Lung (tissue), 12 donors: ENCODE measurements around the gene NXN. TPM values are rescaled to one million over a fixed set of nuclear protein-coding genes. Genes with fewer than 3 reads are reported as not detected.

Experiments
- ATAC-seq: fragments of 200-7000 bp; cut with Tn5 transposase; one replicate; pipeline ENCODE4 v1.9.1; 2020; ENCODE audit warnings: moderate number of reproducible peaks; ENCODE audit not compliant: insufficient read depth, low FRiP score
- DNase-seq, 3 donors: peaks; one replicate each; pipeline ENCODE4 v3.0.0-alpha.2; 2013 to 2017
- H3K27ac ChIP-seq, 2 donors: one replicate each; pipeline ENCODE4 v1.5.1; 2013; ENCODE audit warnings: mild to moderate bottlenecking in 2 of 2, moderate library complexity in 2 of 2, control low read depth in 1 of 2, inconsistent platforms in 1 of 2, low read depth in 1 of 2, low read length in 1 of 2
- H3K27me3 ChIP-seq, 3 donors: one replicate each; pipeline ENCODE4 v1.5.1; 2013; ENCODE audit warnings: low read length in 2 of 3; ENCODE audit not compliant: control insufficient read depth in 3 of 3, insufficient read depth in 3 of 3
- H3K36me3 ChIP-seq, 4 donors: one replicate each; pipeline ENCODE4 v1.5.1; 2013; ENCODE audit warnings: low read length in 4 of 4, mild to moderate bottlenecking in 1 of 4, moderate library complexity in 1 of 4; ENCODE audit not compliant: control insufficient read depth in 4 of 4, insufficient read depth in 4 of 4
- H3K4me1 ChIP-seq, 5 donors: one replicate each; pipeline ENCODE4 v1.5.1; 2013; ENCODE audit warnings: low read length in 5 of 5, mild to moderate bottlenecking in 2 of 5, moderate library complexity in 1 of 5; ENCODE audit not compliant: control insufficient read depth in 5 of 5, insufficient read depth in 5 of 5
- H3K4me3 ChIP-seq: one replicate; pipeline ENCODE4 v1.5.1; 2013; ENCODE audit warnings: mild to moderate bottlenecking, control low read depth, moderate library complexity
- H3K9ac ChIP-seq, 2 donors: one replicate each; pipeline ENCODE4 v1.5.1; 2013; ENCODE audit warnings: low read length in 2 of 2, control low read depth in 1 of 2; ENCODE audit not compliant: insufficient read depth in 1 of 2
- H3K9me3 ChIP-seq, 4 donors: one replicate each; pipeline ENCODE4 v1.5.1; 2013; ENCODE audit warnings: low read length in 3 of 4, mild to moderate bottlenecking in 1 of 4, moderate library complexity in 1 of 4; ENCODE audit not compliant: control insufficient read depth in 4 of 4, insufficient read depth in 3 of 4
- WGBS, 2 donors: extraction: QIAGEN DNeasy Blood & Tissue Kit; methylation state at CpG; one replicate each; pipeline ENCODE4 v1.1.7; 2013; 5-methylcytosine and 5-hydroxymethylcytosine counted together
- polyA plus RNA-seq, 2 donors: library from polyadenylated mRNA; stranded (reverse); fragments of 200-250 nt; gene quantifications; one replicate each; pipeline ENCODE4 v1.2.1, GENCODE V29; 2013
- total RNA-seq, 2 donors: library from RNA; depleted of rRNA in 1 of 2; stranded (reverse); fragments of >200 nt in 1 of 2; gene quantifications; one replicate each; pipeline ENCODE4 v1.2.1, GENCODE V29; 2014 to 2021
- TF ChIP-seq, protein P1 (sequence below): IDR thresholded peaks from 2 replicates; pipeline ENCODE4 v1.5.1; 2012; ENCODE audit warnings: mild to moderate bottlenecking; ENCODE audit errors: control extremely low read depth, extremely low read depth
- donor health status: control.
- donor health status: control.
- donor health status: Bipolar disorder and iron deficiency.
- donor health status: healthy.
- donor health status: DM: yes; HTN: yes; CAD: no.

Gene NXN
- total and polyA plus RNA-seq, 4 donors, result 17.6 to 57.7 (median 39.9) TPM

DNA sequence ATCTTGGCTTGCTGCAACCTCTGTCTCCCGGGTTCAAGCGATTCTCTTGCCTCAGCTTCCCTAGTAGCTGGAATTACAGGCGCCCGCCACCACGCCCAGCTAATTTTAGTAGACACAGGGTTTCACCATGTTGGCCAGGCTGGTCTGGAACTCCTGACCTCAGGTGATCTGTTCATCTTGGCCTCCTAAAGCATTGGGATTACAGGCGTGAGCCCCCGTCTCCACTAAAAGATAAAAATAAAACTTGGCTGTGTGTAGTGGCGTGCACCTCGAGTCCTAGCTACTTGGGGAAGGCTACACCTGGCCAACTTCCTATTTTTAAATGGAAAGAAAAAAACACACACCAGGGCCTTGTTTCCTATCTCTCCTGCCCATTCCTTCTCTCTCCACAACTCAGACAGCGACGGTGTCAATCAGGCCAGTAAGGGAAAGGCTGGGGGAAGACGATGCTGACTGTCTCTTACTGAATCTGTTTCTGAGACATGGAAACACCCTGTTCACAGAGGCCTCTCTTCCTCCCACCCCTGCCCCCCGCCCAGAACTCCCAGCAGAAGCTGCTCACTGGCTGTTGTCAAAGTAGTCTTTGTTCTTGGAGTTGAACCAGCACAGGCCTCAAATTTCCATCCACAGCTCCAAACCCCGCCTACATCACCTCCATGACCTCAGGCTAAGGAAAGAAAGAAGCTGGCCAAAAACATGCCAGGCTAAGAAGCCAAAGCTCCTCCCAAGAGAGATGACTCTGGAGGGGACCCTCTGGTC lies 96.6 kb downstream of the NXN start:
- Histone ChIP-seq H3K4me1 (peaks cover 13 to 47% (median 17%) of the 10 kb centered on the region in 5 donors), H3K36me3 (no peaks in the 10 kb centered on the region), H3K27me3 (no peaks in the 10 kb centered on the region), H3K27ac (peak overlapping the region; percentile 56 to 81), H3K9me3 (no peaks in the 10 kb centered on the region), H3K4me3 (no peak overlapping the region), H3K9ac (peak overlapping the region in 1 of 2 donors; percentile 82)
- ATAC-seq, result no peak
- DNase-seq, result peak; percentile 92 to 97 (median 97)
- WGBS, 2 donors, result 60 to 61% methylated on average over 14 of the region's 14 CpGs
- TF ChIP-seq, protein P1, sequence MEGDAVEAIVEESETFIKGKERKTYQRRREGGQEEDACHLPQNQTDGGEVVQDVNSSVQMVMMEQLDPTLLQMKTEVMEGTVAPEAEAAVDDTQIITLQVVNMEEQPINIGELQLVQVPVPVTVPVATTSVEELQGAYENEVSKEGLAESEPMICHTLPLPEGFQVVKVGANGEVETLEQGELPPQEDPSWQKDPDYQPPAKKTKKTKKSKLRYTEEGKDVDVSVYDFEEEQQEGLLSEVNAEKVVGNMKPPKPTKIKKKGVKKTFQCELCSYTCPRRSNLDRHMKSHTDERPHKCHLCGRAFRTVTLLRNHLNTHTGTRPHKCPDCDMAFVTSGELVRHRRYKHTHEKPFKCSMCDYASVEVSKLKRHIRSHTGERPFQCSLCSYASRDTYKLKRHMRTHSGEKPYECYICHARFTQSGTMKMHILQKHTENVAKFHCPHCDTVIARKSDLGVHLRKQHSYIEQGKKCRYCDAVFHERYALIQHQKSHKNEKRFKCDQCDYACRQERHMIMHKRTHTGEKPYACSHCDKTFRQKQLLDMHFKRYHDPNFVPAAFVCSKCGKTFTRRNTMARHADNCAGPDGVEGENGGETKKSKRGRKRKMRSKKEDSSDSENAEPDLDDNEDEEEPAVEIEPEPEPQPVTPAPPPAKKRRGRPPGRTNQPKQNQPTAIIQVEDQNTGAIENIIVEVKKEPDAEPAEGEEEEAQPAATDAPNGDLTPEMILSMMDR, result no peak

DNA sequence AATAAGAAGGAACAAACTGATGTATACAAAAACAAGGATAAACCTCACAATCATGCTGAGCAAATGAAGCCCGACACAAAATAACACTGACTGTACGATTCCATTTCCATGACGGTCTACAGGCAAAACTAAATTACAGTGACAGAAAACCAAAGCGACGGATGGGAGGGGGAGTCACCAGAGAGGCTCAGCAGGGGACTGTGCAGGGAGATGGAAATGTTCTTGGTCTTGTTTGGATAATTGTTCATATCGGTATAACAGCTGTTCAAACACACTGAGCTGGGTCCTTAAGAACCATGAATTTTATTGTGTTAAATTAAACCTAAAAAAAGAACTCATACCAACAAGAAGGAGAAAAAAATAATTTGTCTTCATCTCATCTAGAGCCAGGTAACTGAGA lies 97.8 kb downstream of the NXN start:
- no peaks in the 10 kb centered on the region for H3K9me3 ChIP-seq
- WGBS, 2 donors, result 87 to 89% methylated on average over 6 of the region's 6 CpGs
- H3K4me1 ChIP-seq, result peaks cover 13 to 40% (median 21%) of the 10 kb centered on the region in 5 donors
- H3K36me3 ChIP-seq, result no peaks in the 10 kb centered on the region
- H3K27ac ChIP-seq, result peak overlapping the region in 1 of 2 donors; percentile 51
- no peaks in the 10 kb centered on the region for H3K27me3 ChIP-seq
- TF ChIP-seq, protein P1, result no peak
- no peak overlapping the region for H3K9ac ChIP-seq
- DNase-seq (no peak), ATAC-seq (no peak)
- no peak overlapping the region for H3K4me3 ChIP-seq

- no peaks in the 10 kb centered on the region for H3K27me3 ChIP-seq
- peak overlapping the region; percentile 80 to 82 for H3K27ac ChIP-seq
- TF ChIP-seq, protein P1, result no peak
- WGBS, 2 donors, result 66 to 77% methylated on average over 15 of the region's 15 CpGs
- ATAC-seq, result no peak
- no peak overlapping the region for H3K4me3 ChIP-seq
- peak; percentile 44 to 68 (median 62) for DNase-seq
- peak overlapping the region in 1 of 2 donors; percentile 40 for H3K9ac ChIP-seq
- H3K36me3 ChIP-seq, result no peaks in the 10 kb centered on the region
- peaks cover 10 to 40% (median 21%) of the 10 kb centered on the region in 5 donors for H3K4me1 ChIP-seq
- no peaks in the 10 kb centered on the region for H3K9me3 ChIP-seq
Observed at GRCh38 chr17:880443-881269, 98.9 kb downstream of the NXN start.
